Upper lobe of right lung (tissue), 1 donor: ENCODE measurements around the gene WRNIP1. TPM values are rescaled to one million over a fixed set of nuclear protein-coding genes. Genes with fewer than 3 reads are reported as not detected.

ENCODE experiments used
- ATAC-seq: fragments of 200-7000 bp; cut with Tn5 transposase; one replicate; pipeline ENCODE4 v1.9.1; 2020; ENCODE audit warnings: mild to moderate bottlenecking, moderate library complexity
- DNase-seq: peaks from one replicate; pipeline ENCODE4 v3.0.0-alpha.2; 2020
- H3K27ac ChIP-seq: fragments of 200-600 bp; one replicate; pipeline ENCODE4 v1.8.0; 2022
- H3K27me3 ChIP-seq: fragments of 200-600 bp; one replicate; pipeline ENCODE4 v1.8.0; 2022; ENCODE audit warnings: mild to moderate bottlenecking
- H3K36me3 ChIP-seq: fragments of 200-600 bp; one replicate; pipeline ENCODE4 v1.8.0; 2022
- H3K4me1 ChIP-seq: fragments of 200-600 bp; one replicate; pipeline ENCODE4 v1.8.0; 2022
- H3K4me3 ChIP-seq: fragments of 200-600 bp; one replicate; pipeline ENCODE4 v1.8.0; 2022; ENCODE audit warnings: mild to moderate bottlenecking
- H3K9me3 ChIP-seq: fragments of 200-600 bp; one replicate; pipeline ENCODE4 v1.8.0; 2022
- intact Hi-C: fragments of 100-400 bp; cut with DNase I; formaldehyde crosslinking; loops from one replicate; pipeline ENCODE4 v1.11.0; 2022
- total RNA-seq: library from RNA; stranded (reverse); fragmentation: NEBNext Ultra II Directional; extraction: Animal tissue kit (Norgen Biotek cat#: 25700); gene quantifications from one replicate; pipeline ENCODE4 v1.2.1, GENCODE V29; 2021
- TF ChIP-seq, protein P1 (sequence below): fragments of 200-600 bp; IDR thresholded peaks from one replicate; pipeline ENCODE4 v1.8.0; 2022; ENCODE audit warnings: antibody characterized with exemption
- donor health status: DM: no; HTN: yes; CAD: no; lungs with severe emphysema.

The WRNIP1 gene
- total RNA-seq, 1 donor from 2014 or later: 42.9 TPM

DNA sequence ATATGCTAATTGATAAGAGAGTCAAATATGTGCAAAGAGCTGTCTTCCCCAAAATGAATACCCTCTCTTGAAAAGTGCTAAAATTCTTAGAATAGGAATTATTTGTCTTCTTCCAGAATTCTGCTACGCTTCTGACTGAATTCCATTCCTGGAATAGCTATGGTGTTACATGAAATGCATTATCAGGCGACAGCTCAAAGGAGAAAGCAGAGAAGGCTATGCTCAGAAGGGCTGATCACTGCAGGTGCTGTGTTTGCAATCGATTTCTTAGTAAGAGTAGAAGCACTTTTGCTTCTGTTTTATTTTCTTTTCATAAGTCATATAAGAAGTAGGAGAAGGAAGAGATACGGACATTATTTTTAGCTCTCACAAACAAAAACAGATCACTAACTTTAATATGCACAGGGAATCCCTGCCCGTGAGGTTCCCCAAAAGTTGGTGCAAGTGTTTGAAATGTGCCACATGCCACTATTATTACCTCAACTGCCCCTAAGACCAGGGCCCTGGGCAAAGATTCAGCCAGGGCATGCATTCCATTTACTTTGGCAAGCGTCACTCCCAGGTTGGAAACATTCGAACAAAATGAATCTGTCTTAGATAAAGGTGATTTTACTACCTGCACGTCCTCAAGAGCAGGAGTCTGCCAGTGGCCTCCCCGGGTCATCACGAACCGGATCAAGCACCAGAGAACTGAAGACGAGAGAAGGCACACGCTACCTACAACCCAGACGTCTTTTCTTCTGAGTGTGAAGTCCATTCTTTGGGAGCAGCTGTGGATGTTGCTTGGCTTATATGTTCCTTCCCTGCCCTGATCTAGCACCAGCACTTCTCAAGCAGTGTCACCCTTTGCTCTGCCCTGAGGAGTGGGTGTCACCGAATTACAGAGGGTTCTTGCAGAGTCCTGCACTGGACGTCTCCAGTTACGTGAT, 21.6 kb upstream of the WRNIP1 start:
- Histone ChIP-seq H3K27me3 (no peaks in the 10 kb centered on the region), H3K4me3 (no peak overlapping the region), H3K27ac (no peak overlapping the region), H3K4me1 (no peaks in the 10 kb centered on the region), H3K9me3 (no peaks in the 10 kb centered on the region), H3K36me3 (no peaks in the 10 kb centered on the region)
- DNase-seq (no peak), ATAC-seq (no peak)
- intact Hi-C loops: no loop called here
- TF ChIP-seq, protein P1, sequence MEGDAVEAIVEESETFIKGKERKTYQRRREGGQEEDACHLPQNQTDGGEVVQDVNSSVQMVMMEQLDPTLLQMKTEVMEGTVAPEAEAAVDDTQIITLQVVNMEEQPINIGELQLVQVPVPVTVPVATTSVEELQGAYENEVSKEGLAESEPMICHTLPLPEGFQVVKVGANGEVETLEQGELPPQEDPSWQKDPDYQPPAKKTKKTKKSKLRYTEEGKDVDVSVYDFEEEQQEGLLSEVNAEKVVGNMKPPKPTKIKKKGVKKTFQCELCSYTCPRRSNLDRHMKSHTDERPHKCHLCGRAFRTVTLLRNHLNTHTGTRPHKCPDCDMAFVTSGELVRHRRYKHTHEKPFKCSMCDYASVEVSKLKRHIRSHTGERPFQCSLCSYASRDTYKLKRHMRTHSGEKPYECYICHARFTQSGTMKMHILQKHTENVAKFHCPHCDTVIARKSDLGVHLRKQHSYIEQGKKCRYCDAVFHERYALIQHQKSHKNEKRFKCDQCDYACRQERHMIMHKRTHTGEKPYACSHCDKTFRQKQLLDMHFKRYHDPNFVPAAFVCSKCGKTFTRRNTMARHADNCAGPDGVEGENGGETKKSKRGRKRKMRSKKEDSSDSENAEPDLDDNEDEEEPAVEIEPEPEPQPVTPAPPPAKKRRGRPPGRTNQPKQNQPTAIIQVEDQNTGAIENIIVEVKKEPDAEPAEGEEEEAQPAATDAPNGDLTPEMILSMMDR: no peak

DNA sequence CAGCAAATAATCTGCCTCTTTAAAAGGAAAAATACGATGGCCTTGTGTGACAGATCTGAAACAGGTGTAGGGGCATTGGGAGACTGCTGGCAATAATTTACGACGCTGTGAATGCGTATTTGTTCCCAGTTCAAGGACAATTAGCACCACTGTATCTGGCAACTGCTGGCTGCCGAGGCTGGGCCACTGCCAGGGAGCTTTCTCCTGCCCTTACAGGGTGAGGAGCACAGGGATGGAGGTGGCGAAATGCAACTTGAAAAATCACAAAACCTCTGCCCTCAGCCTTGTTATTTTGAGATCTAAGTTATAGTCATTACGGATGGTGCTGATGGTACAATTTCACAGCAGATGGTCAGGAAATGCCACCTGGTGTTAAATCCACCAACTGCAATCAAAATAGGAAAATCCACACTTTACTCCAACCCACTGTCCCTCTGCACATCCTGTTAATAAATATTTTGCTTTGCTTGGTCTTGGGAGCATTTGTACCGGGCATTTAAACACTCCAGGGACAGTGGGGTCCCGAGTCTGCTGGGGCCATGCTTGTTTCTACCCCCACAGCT, 20.9 kb upstream of the WRNIP1 start:
- no peak overlapping the region for H3K4me3 ChIP-seq
- ATAC-seq (no peak), DNase-seq (no peak)
- intact Hi-C loops: no loop called here
- H3K9me3 ChIP-seq: no peaks in the 10 kb centered on the region
- no peaks in the 10 kb centered on the region for H3K4me1 ChIP-seq
- TF ChIP-seq, protein P1: no peak
- no peaks in the 10 kb centered on the region for H3K27me3 ChIP-seq
- H3K27ac ChIP-seq: no peak overlapping the region
- H3K36me3 ChIP-seq: no peaks in the 10 kb centered on the region

GRCh38 chr6:2744778-2745177, 20.4 kb upstream of the WRNIP1 start:
- Histone ChIP-seq H3K27ac (no peak overlapping the region), H3K9me3 (no peaks in the 10 kb centered on the region), H3K4me3 (no peak overlapping the region), H3K27me3 (no peaks in the 10 kb centered on the region), H3K4me1 (no peaks in the 10 kb centered on the region), H3K36me3 (no peaks in the 10 kb centered on the region)
- intact Hi-C loops: no loop called here
- no peak for DNase-seq
- no peak for ATAC-seq
- TF ChIP-seq, protein P1: no peak

DNA sequence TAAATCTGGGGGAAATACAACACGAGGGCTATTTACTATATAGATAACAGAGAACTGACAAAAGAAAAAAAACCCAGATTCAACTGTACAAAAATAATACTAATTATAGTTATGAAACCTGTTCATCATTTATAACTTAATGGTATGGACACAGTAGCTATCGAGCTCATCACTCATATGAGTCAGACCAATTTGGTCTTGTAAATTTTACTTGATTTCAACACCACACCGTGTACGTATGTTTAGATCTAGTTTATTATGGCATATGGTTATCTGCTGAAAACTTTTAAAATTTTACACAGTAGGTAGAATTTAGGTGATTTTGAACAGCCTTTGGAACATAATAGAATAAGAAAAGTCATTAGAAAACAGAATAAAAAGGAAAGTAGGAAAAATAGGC, 19.9 kb upstream of the WRNIP1 start:
- Histone ChIP-seq H3K36me3 (no peaks in the 10 kb centered on the region), H3K4me1 (no peaks in the 10 kb centered on the region), H3K9me3 (no peaks in the 10 kb centered on the region), H3K4me3 (no peak overlapping the region), H3K27me3 (no peaks in the 10 kb centered on the region), H3K27ac (no peak overlapping the region)
- TF ChIP-seq, protein P1: no peak
- intact Hi-C loops: no loop called here
- DNase-seq (no peak), ATAC-seq (no peak)

- Histone ChIP-seq H3K27me3 (no peaks in the 10 kb centered on the region), H3K36me3 (no peaks in the 10 kb centered on the region), H3K4me1 (no peaks in the 10 kb centered on the region), H3K9me3 (no peaks in the 10 kb centered on the region), H3K4me3 (no peak overlapping the region), H3K27ac (no peak overlapping the region)
- ATAC-seq (no peak), DNase-seq (no peak)
- TF ChIP-seq, protein P1: no peak
- intact Hi-C loops: no loop called here
Observed at GRCh38 chr6:2746557-2747061, 18.6 kb upstream of the WRNIP1 start.
